Dendritic cell treated with granulocyte-macrophage colony-stimulating factor and Interleukin-4, amounts not matched to agents 40 ng/mL and 50 ng/mL, for 4 days (primary cell): ENCODE results near the gene PPP1R1A.

Experiments
- H3K27ac Mint-ChIP-seq: one replicate; pipeline ENCODE4 v1.8.0; 2022; ENCODE audit warnings: mild to moderate bottlenecking, mixed read lengths
- H3K27me3 Mint-ChIP-seq: one replicate; pipeline ENCODE4 v1.8.0; 2022; ENCODE audit warnings: mild to moderate bottlenecking, mixed read lengths
- H3K36me3 Mint-ChIP-seq: one replicate; pipeline ENCODE4 v1.8.0; 2022; ENCODE audit warnings: low read depth, mixed read lengths
- H3K4me1 Mint-ChIP-seq: one replicate; pipeline ENCODE4 v1.8.0; 2022; ENCODE audit warnings: low read depth, mixed read lengths
- H3K4me3 Mint-ChIP-seq: one replicate; pipeline ENCODE4 v1.8.0; 2022; ENCODE audit warnings: mild to moderate bottlenecking, moderate library complexity, mixed read lengths
- H3K9me3 Mint-ChIP-seq: one replicate; pipeline ENCODE4 v1.8.0; 2022; ENCODE audit warnings: mixed read lengths
- intact Hi-C: fragments of 100-400 bp; cut with micrococcal nuclease; formaldehyde crosslinking; loops from one replicate; pipeline ENCODE4 v1.15.0; 2022

Gene PPP1R1A

DNA sequence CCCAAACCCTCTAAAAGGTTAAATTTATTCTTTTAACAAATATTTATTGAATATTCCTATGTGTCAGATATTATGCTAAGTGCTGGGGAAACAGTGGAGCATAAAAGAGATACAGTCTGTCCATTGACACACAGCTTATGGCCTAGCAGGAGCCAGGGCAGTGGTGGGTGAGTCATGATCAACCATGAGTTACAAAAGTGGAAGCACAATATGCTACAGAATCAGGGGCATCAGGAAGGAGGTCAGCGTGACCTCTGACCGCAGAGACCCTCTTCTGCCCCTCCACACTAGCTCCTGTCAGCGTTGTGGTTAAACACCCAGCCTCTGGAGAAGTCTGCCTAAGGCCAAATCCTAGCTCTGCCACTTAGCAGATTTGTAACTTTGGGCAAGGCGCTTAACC lies 4.7 kb upstream of the PPP1R1A start:
- Mint-ChIP-seq H3K27ac (no peak overlapping the region), H3K36me3 (no peaks in the 10 kb centered on the region), H3K27me3 (peaks cover 43% of the 10 kb centered on the region), H3K4me3 (no peak overlapping the region), H3K4me1 (peaks cover 9% of the 10 kb centered on the region), H3K9me3 (no peaks in the 10 kb centered on the region)
- intact Hi-C loops: no loop called here

- H3K4me1 Mint-ChIP-seq: peaks cover 9% of the 10 kb centered on the region
- no peaks in the 10 kb centered on the region for H3K9me3 Mint-ChIP-seq
- H3K27ac Mint-ChIP-seq: no peak overlapping the region
- no peaks in the 10 kb centered on the region for H3K36me3 Mint-ChIP-seq
- intact Hi-C loops: no loop called here
- H3K4me3 Mint-ChIP-seq: no peak overlapping the region
- peaks cover 51% of the 10 kb centered on the region for H3K27me3 Mint-ChIP-seq
Observed at GRCh38 chr12:54592316-54592715, 3.9 kb upstream of the PPP1R1A start.

GRCh38 chr12:54590978-54591591 lies 2.6 kb upstream of the PPP1R1A start:
- no peak overlapping the region for H3K27ac Mint-ChIP-seq
- no peak overlapping the region for H3K4me3 Mint-ChIP-seq
- peaks cover 9% of the 10 kb centered on the region for H3K4me1 Mint-ChIP-seq
- intact Hi-C loops: no loop called here
- peaks cover 56% of the 10 kb centered on the region for H3K27me3 Mint-ChIP-seq
- H3K9me3 Mint-ChIP-seq: no peaks in the 10 kb centered on the region
- H3K36me3 Mint-ChIP-seq: no peaks in the 10 kb centered on the region

- Mint-ChIP-seq H3K27ac (no peak overlapping the region), H3K4me3 (no peak overlapping the region), H3K27me3 (peaks cover 61% of the 10 kb centered on the region), H3K9me3 (no peaks in the 10 kb centered on the region), H3K36me3 (no peaks in the 10 kb centered on the region), H3K4me1 (peaks cover 9% of the 10 kb centered on the region)
- intact Hi-C loops: no loop called here
Observed at GRCh38 chr12:54589964-54590363, 1.5 kb upstream of the PPP1R1A start.

- Mint-ChIP-seq H3K36me3 (no peaks in the 10 kb centered on the region), H3K27me3 (peaks cover 70% of the 10 kb centered on the region), H3K9me3 (no peaks in the 10 kb centered on the region), H3K4me1 (peaks cover 9% of the 10 kb centered on the region), H3K27ac (no peak overlapping the region), H3K4me3 (peak overlapping the region; percentile 56)
- intact Hi-C loops: no loop called here
Observed at GRCh38 chr12:54588890-54589267, 420 bp upstream of the PPP1R1A start.

- intact Hi-C loops: no loop called here
- H3K4me3 Mint-ChIP-seq: no peak overlapping the region
- peaks cover 80% of the 10 kb centered on the region for H3K27me3 Mint-ChIP-seq
- H3K9me3 Mint-ChIP-seq: no peaks in the 10 kb centered on the region
- H3K4me1 Mint-ChIP-seq: peaks cover 9% of the 10 kb centered on the region
- H3K27ac Mint-ChIP-seq: no peak overlapping the region
- H3K36me3 Mint-ChIP-seq: no peaks in the 10 kb centered on the region
Observed at GRCh38 chr12:54587315-54587873, 1.1 kb downstream of the PPP1R1A start.

- Mint-ChIP-seq H3K4me1 (peaks cover 9% of the 10 kb centered on the region), H3K4me3 (no peak overlapping the region)
Observed at GRCh38 chr12:54586620-54587019, 1.8 kb downstream of the PPP1R1A start.

DNA sequence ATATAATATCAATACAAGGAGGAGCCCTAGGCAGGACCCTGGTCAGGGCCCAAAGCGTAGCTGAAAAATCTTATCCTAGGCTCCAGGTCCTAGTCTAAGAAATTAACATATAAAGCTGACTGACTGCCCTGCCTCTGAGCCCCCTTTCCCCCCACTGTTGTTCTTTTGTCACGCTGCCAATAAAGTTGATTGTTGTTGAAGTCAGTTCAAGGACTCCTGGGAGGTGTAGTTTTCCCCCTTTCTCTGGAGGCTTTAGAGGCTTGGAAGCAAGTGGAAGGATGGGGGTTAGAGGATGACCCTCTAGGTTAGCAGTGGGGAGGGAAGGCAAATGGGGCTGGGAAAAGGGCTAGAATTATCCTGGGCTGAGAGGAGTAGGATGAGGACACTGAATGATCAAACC lies 3.2 kb downstream of the PPP1R1A start:
- H3K4me3 Mint-ChIP-seq: no peak overlapping the region
- H3K27ac Mint-ChIP-seq: no peak overlapping the region
- intact Hi-C loops: no loop called here
- no peaks in the 10 kb centered on the region for H3K36me3 Mint-ChIP-seq
- no peaks in the 10 kb centered on the region for H3K9me3 Mint-ChIP-seq
- peaks cover 9% of the 10 kb centered on the region for H3K4me1 Mint-ChIP-seq
- peaks cover 64% of the 10 kb centered on the region for H3K27me3 Mint-ChIP-seq

More at GRCh38 chr12:54586620-54587019, 1.8 kb downstream of the PPP1R1A start:
- H3K27ac Mint-ChIP-seq: no peak overlapping the region
- intact Hi-C loops: no loop called here
- H3K36me3 Mint-ChIP-seq: no peaks in the 10 kb centered on the region
- peaks cover 74% of the 10 kb centered on the region for H3K27me3 Mint-ChIP-seq
- H3K9me3 Mint-ChIP-seq: no peaks in the 10 kb centered on the region

DNA sequence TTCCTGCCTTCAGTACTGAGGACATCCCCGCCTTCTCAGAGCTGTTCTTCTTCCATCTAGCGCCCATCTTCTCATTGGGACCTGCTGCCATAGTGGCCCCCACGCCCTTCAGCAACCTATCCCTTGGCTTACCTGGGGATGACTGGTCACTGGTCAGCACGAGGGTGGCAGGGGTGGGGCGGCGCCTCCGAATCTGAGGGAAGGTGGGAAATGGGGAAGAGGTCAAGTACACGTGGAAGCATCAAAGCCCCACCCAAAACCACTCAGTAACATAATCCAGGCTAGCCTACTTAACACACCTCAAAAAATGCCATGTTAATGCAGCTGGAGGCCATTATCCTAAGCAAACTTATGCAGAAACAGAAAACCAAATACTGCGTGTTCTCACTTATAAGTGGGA lies 4.3 kb downstream of the PPP1R1A start:
- no peaks in the 10 kb centered on the region for H3K36me3 Mint-ChIP-seq
- H3K27ac Mint-ChIP-seq: no peak overlapping the region
- intact Hi-C loops: no loop called here
- H3K4me3 Mint-ChIP-seq: no peak overlapping the region
- H3K27me3 Mint-ChIP-seq: peaks cover 53% of the 10 kb centered on the region
- peaks cover 15% of the 10 kb centered on the region for H3K4me1 Mint-ChIP-seq
- no peaks in the 10 kb centered on the region for H3K9me3 Mint-ChIP-seq

DNA sequence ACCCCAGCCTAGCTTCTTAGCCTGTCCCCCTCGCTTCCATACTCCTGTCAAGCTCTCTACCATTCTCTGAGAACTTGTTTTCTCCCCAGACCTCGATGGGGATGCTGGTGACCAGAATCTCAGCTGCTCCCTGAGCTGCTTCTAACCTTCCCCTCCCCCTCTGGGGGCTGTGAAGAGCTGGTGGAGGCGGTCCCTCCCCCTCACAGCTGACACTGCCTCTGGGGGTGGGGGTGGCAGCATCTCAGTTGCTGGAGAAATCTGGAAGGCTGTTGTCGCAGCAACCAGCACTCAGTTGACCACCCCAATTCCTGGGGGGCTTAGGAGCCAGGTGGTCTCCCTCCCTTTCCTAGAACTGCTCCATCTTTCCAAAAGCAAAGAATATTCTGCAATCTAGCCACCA lies 4.7 kb downstream of the PPP1R1A start:
- peaks cover 49% of the 10 kb centered on the region for H3K27me3 Mint-ChIP-seq
- intact Hi-C loops: no loop called here
- H3K36me3 Mint-ChIP-seq: peaks cover 2% of the 10 kb centered on the region
- no peak overlapping the region for H3K27ac Mint-ChIP-seq
- no peaks in the 10 kb centered on the region for H3K9me3 Mint-ChIP-seq
- H3K4me3 Mint-ChIP-seq: no peak overlapping the region
- peaks cover 11% of the 10 kb centered on the region for H3K4me1 Mint-ChIP-seq

DNA sequence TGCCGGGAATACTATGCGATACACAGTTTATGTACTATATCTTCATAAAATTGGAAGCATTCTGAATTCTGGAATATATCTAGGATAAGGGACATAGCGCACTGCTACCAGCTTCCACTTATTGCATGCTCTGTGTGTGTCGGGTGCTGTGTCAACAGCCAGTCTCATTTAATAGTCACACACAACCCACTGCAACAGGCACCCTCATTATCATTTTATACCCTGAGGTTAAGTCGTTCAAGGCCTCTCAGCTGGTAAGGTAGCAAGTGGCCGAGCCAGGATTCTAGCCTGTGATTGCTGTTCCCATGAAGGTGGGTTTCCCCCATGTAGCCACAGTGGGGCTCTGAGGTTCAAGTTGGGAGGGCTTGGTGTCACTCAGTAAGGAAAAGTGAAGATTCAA lies 7.0 kb downstream of the PPP1R1A start:
- H3K36me3 Mint-ChIP-seq: peaks cover 26% of the 10 kb centered on the region
- H3K4me3 Mint-ChIP-seq: no peak overlapping the region
- H3K27me3 Mint-ChIP-seq: peaks cover 31% of the 10 kb centered on the region
- H3K4me1 Mint-ChIP-seq: peaks cover 8% of the 10 kb centered on the region
- no peak overlapping the region for H3K27ac Mint-ChIP-seq
- intact Hi-C loops: no loop called here
- no peaks in the 10 kb centered on the region for H3K9me3 Mint-ChIP-seq

- no peak overlapping the region for H3K4me3 Mint-ChIP-seq
- no peaks in the 10 kb centered on the region for H3K9me3 Mint-ChIP-seq
- peaks cover 20% of the 10 kb centered on the region for H3K27me3 Mint-ChIP-seq
- peaks cover 14% of the 10 kb centered on the region for H3K4me1 Mint-ChIP-seq
- H3K27ac Mint-ChIP-seq: no peak overlapping the region
- intact Hi-C loops: no loop called here
- peaks cover 42% of the 10 kb centered on the region for H3K36me3 Mint-ChIP-seq
Observed at GRCh38 chr12:54579696-54580333, 8.6 kb downstream of the PPP1R1A start.

DNA sequence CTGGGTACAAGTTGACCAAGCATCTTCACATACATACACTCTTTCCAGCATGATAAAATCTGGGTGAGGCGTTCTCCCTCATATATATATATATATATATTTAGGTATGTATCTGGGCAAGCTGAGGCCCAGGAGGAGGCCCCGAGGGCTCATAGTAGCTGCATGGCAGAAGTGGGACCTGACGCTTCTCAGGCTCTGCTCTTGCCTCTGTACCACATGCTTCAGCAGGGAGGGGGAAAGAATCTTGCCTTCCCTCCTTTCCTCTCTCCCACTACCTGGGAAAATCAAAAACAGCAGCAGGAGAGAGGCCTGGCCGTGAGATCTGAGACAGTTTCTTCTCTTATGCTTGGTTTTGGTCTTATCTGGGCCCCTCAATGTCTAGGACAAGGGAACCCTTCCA lies 9.2 kb downstream of the PPP1R1A start:
- H3K4me3 Mint-ChIP-seq: no peak overlapping the region
- intact Hi-C loops: no loop called here
- peaks cover 16% of the 10 kb centered on the region for H3K27me3 Mint-ChIP-seq

DNA sequence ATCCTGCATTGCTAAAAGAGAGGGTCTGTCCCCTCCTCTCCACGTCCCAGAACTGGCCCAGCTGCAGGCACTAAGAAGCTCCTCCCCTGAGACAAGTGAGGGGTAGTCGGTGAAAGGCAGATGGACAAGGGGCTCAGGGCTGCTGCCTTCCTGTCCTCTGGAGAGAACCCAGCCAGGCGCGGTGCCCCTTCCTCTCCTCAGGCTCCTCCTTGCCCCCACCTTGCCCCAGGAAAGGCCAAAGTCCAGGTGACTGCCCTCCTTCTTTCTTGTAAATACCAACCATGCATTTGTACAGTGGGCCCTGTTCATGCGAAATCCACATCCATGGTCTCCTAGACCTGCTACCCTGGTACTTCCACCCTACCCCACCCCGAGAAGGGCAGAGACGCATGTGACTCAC lies 9.7 kb downstream of the PPP1R1A start:
- intact Hi-C loops: no loop called here
- H3K27me3 Mint-ChIP-seq: peaks cover 11% of the 10 kb centered on the region
- H3K27ac Mint-ChIP-seq: no peak overlapping the region
- H3K4me1 Mint-ChIP-seq: peaks cover 17% of the 10 kb centered on the region
- H3K36me3 Mint-ChIP-seq: peaks cover 50% of the 10 kb centered on the region
- no peaks in the 10 kb centered on the region for H3K9me3 Mint-ChIP-seq
- no peak overlapping the region for H3K4me3 Mint-ChIP-seq

More for the DNA sequence above, 9.2 kb downstream of the PPP1R1A start:
- Mint-ChIP-seq H3K4me1 (peaks cover 17% of the 10 kb centered on the region), H3K27ac (no peak overlapping the region), H3K36me3 (peaks cover 45% of the 10 kb centered on the region), H3K9me3 (no peaks in the 10 kb centered on the region)

- Mint-ChIP-seq H3K27me3 (peaks cover 2% of the 10 kb centered on the region), H3K36me3 (peaks cover 97% of the 10 kb centered on the region), H3K27ac (no peak overlapping the region), H3K4me1 (peaks cover 9% of the 10 kb centered on the region), H3K4me3 (no peak overlapping the region), H3K9me3 (no peaks in the 10 kb centered on the region)
- intact Hi-C loops: no loop called here
Observed at GRCh38 chr12:54572881-54573280, 15.6 kb downstream of the PPP1R1A start.
